NCI-H2196 treated with DMSO at 0.1 percent for 48 hours (cell line): Measurements from ENCODE around the gene LEMD2.

Experiments used
- DNase-seq: peaks from one replicate; lab custom pipeline; 2025; ENCODE audit not compliant: unreplicated experiment; lab: John Stamatoyannopoulos, UW

LEMD2 gene

DNA sequence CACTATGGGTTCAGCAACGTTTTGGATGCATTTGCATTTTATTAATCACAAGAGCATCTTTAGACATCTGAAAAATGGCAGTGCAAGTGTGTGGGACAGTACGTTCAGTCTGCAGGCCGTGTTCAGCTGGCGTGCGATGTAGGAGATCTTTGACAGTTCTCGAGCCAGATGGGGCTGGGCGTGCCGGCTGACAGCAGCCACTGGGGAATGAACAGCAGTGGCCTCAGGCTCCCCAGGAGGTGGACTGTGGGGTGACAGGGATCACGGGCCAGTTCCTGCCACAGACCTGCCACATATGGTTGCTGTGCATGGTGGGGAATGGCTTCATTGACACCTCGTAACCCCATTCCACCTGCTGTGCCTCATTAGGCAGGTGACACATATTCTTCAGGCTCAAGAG lies 31.3 kb upstream of the LEMD2 start:
- DNase-seq, result no peak

DNA sequence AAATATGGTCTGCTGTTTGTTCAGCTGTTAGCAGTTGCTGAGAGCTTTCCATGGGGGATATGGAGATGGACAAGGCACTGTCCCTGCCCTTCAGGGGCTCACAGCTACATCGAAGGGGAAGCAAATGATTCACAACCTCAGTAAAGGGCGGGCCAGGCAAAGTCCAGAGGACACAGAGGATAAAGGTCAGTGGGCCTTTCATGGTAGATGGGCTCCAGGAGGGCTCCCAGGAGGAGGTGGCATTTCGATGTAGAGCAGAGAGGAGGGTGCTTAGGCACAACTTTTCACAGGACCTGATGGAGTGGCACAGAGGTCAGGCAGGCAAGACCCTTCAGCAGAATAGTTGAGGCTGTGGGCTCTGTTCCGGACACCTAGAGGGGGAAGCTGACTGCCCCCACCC lies 30.1 kb upstream of the LEMD2 start:
- no peak for DNase-seq

DNA sequence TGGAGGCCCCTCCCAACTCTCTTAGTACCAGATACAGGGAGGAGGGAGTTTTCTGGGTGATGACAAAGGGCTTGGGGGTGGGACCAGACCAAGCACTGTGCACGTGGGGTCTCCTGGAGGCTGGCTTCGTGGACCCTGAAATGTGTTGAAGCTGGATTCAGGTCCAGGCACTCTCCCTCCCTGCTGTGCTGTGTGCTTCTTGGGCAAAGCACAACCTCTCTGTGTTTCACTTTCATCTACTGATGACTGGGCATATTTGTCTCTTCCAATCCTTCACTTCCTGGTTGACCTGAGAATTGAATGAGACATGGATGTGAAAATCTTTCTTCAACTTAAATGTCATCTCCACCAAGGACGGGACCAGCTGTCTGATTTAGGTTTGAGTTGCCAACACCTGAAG lies 29.4 kb upstream of the LEMD2 start:
- no peak for DNase-seq

DNA sequence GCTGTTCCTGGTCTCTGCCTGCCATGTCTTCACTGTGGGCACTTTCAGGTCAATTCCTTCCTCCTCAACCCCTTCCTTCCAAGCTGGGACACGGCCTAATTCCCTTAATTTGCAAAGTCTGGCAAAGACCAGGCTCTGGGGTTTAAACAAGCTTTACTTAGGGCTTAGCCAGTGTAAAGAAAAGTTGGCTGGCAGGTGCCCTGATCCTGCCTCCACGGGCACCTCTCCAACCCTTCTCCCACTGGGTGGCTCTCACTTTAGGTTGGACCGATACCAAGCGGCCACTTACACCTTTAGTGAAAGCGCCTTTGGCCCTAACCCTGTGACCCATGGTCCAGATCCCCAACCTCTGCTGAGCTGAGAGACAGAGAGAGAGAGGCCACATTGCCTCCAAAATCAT lies 28.6 kb upstream of the LEMD2 start:
- DNase-seq, result peak; percentile 24

DNA sequence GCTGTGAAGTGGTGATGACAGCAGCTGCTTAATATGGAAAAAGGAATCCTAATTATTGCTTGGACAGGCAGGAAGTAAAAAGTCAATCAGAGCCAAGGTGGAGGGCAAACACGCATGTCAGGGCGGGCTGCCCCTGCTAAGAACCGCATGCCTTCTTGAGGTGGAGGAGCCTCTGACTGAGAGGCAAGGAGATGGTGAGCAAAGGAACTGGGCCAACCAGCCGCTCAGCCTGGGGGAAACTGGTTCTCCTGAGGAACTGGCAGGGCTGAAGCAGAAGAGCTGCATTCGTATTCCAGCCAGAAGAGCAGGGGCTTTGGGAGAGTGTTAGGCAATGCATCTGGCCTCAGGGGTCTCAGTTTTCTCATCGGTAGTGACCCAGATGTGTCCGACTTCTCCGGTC lies 28.0 kb upstream of the LEMD2 start:
- no peak for DNase-seq

DNA sequence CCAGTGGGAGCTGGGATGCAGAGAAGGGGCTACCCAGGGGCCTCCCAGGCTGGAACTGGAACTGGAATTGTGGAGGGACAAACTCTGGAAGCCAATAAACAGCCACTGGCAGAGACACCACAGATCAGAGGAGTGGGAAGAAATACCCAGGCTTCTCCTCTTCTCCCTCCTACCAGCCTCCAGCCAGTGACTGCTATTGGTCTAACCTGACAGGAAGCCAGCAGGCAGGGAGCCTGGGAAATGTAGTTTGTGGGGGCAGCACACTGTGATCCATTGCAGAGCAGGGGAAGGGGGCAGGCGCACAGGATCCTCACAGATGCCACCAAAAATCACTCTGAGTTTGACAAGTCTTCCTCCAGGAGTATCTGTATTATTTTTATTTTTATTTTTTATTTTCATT lies 26.9 kb upstream of the LEMD2 start:
- DNase-seq, result peak; percentile 25

DNA sequence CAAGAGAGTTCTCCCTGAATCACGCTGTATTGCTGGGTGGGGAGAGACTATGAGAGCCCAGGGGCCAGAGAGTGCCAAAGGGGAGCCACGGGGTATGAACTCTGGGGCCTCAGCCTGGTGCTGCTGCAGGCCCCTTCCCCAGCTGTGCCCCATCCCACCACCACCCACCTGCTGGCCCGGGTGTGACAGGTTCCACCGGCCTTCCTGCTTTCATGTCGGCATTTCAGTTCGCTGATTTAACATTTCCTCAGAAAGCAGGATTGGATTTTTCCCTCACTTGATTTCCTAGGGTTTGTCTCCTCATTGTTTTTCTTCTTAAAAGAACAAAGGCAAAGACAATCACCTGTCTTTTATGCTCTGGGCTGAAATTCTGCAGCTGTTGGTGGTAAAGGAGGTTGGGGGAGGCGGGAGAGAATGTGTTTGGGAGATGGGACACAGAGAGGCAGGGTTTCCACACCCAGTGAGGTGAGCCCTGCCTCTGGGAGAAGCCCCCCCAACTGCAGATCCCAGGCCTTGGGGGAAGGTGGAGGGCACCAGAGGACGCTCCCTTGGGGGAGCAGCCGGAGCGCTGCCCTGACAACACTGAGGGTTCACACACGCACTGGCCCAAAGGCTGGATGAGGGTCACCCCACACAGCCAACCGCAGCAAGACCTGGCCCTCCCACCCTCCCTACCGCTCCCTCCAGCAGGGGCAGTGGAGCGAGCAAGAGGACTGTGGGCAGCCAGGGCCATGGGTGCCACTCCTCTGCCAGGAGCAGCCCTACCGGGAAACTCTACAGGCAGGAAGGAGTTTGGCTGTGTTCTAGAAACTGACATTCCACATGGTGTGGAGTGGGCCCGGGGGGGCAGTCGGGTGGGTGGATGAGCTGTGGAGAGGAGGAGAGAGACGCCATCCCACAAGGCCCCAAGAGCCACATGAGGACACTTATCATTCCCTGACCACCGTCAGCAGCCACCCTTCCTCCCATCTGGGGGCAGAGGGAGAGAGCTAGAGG lies 25.4 kb upstream of the LEMD2 start:
- no peak for DNase-seq

DNA sequence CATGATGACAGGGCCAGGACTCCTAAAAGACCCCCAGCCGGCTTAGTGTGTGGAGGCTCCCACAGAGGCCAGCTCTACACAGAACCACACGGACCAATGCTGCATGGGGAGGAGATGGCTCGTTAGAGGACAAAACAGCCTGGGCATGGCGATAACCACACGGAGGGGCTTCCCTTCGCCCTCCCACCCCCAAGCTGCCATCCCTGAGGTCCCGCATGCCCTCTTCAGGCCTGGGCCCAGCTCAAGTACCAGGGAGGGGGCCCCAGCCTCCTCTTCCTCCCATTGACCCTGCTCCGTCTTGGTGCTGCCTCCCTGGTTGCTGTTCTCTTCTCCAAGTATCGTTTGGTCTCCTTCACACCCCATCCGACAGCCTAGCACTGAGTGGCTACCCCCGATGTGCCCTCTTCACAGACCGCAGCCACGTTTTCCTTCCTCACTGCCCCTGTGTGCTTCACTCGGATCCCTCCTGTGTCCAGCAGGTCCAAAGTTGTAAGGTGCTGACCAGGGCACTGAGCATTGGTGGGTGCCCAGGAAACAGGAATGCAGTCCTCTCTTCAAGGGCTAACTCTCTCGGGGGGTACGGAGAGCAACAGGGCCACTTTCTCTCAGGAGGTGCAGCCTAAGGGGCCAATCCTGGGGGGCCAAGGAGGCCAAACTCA lies 24.4 kb upstream of the LEMD2 start:
- no peak for DNase-seq

DNA sequence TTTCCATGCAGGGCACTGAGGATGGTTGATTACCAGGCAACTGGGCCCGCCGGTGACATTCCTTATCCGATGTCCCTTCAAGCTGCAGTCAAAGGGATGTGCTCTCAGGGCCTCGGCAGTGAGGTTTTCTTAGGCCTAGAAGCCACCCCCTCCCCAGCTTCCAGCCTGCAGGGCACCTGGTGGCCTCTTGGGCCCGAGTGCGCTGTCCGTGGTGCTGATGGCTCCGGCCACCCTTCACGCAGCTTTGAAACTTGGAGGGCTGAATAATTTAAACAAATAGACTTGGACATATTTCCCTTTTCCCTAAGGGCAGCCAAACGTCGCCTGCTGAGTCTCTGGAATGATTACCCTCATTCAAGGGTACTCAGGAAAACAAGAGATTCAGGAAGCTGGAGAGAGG lies 23.7 kb upstream of the LEMD2 start:
- DNase-seq, result no peak

DNA sequence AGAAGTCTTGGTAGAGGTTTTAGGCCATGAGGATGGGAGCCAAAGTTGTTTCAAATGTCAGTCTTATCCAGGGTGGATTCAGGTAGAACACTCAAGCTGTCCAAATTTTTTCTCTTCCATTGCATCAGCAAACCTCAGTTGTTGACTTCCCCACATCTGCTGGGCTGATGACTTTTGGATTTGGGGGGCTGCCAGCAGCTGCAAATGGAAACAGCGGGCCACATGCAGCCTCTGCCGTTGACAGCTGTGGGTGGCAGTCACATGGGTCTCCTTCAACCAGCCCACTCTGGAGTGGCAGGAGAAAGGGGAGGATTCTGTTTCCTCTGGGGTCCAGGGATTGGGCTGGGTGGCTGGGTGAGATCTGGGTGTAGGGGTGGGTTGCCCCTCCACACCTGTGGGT lies 20.7 kb upstream of the LEMD2 start:
- no peak for DNase-seq

DNA sequence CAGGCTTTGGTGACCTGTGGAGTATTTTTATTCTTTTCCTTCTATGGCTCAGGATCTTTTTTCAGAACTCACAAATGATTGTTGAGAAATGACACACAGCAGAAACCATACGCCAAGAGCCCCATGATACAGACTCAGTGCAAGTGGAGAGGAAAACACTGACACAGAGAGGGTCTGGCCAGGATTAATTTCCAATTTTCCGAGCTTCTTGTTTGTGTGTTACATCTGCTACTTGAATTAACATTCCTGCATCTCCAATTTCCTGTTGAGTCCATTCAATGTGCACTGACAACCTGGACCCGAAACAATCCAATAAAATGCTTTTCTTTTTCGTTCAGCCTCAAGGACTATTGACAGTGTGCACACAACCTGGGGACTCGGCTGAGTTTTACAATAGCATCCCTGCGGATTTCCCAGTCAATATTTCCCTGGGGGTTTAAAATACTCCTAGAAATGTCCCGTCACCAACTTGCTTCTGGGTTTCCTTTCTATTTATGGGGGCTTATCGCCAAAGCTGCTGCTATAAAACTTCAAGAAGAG lies 19.8 kb upstream of the LEMD2 start:
- no peak for DNase-seq

DNA sequence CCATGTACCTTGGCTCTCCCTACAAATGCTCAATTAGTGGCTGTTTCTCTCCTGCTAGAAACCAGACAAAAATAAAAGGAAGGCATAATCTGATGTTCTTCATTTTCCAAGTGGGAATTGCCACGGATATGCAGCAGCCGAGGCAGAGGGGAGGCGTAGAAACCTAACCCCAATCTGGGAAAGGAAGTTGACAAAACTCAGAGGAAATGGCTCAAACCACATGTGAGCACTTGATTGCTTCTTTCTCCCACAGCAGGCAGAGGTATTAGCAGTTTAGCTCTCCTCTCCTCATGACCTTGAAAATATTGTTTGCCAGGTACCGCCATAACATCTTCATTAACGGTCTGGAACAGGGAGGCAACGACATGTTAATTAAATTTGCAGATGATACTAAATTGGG lies 18.7 kb upstream of the LEMD2 start:
- DNase-seq, result no peak

DNA sequence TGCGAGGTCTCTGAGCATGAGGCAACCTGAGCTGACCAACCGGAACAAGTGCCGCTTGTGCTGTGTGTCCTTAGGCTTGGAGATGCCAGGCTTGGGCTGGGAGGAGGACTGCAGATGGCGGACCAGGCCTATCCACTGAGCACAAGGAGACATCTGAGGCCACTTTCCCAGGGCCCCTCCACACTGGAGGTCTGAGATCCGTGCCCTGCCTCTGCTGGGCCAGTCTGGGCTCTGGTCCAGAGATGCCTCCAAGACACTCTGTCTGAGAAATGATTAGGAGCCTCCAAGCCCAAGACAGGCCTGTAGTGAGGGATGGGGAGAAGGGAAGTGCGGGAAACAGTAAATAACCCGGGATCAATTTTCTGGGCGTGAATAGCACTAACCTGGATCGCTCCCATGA lies 17.9 kb upstream of the LEMD2 start:
- DNase-seq, result no peak

DNA sequence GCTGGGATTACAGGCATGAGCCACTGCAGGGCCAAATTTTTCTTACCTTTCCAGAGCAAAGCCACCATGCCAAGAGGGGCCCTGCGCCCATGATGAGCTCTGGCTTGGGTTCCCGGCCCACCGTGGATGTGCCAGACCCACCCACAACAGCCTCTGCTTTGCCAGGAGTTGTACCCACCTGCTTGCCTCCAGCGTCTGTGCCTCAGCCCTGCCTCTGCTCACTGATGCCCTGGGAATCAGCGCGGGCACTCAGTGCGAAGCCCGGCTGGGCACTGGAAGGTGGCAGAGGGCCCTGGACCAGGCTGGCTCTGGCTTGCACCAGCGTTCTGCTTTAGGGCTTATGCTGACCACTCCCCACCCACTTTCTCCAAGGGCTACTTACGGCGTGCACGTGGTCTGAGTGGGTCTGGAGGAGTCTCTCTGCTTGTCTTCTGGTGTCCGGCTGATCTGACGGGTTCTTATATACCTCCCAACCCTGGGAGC lies 14.7 kb upstream of the LEMD2 start, which contains the start of gene MLN:
TSS of gene MLN (minus strand) at position 433 of the 483 bp plus-strand sequence. CDS start 2,840 bp downstream, outside the sequence.
- no peak for DNase-seq

DNA sequence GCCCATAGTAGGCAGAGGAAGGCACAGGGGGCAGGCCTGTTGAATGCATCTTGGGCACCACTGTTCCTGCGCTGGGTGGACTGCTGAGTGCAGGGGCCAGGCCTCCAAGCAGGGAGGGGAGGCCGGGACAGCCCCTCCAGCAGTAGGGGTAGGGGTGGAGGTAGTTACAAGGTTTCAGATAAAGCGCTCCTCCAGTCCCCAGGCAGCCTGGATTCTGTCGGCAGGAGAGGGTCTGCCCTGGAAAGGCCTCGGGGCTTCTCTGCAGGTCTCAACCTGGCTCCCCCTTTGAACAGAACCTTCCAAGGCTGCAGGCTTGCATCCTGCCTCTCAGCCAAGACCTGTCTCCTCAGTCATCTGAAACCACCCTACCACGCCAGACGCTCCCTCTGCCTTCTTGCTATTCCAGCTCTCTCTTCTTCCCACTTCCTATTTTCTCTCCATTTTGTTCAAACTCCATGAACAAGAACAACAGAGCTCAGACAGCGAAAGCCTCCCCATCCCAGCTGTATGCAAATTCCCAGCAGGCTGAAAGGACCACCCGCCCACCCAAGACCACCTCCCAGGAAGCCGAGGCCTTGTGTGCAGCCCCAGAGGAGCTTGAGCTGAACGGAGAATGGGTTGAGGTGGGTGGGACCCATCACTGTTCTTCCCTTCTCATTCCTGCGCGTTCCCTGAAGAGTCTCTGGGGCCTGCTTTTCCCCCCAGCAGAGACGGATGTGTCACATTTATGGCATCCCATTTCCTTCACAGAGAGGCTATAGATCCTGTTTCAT lies 13.4 kb upstream of the LEMD2 start:
- no peak for DNase-seq

DNA sequence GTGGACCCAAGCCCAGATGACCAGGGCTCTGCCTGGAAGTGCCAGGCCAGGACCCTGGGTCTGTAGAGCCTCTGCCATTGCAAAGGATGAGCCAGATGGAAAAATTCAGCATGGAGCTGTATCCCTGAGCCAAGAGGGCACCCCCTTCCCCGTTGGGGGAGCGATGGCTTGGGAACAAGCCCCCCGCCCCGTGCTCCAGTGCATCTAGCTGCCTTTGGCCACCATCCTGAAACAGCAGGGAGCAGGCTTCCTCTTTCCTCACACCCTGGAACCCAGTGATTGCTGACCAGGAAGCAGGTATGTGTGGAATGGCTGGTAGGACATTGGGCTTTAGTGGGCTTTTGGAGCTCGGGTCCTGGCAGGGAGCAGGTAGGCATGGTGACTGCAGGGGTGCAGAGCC lies 12.7 kb upstream of the LEMD2 start:
- no peak for DNase-seq

DNA sequence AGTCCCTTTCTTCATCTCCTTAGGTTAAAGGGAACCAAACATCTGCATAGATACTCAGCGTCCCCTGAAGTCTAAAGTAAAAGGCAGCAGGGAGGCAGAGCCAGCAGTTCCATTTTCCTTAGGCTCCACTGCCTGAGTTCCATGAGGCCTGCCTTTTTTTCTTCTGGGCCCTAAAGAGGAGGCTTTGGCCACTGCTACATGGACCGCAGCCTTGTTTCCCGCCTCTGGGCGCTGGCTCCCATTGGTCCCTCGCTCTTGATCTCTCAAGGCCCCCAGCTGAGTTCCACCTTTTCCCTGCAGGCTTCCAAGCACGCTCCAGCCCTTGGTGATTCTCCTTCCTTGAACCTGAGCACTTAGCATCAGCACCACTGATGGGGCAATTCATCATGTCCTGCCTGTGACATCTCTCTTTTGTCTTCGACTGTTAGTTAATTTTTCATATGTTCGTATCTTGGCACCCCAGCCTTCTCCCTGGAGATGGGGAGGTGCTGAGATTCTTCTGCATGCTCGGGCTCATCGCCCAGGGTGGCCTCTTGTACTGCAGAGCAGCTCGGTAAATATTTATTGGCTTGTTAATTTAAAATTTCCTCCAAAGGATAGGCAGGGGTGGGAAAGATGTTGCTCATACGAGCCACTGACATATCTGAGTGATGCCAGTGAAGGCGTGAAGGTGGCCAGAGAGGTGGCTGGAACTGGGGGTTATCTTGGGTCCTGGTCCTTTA lies 11.5 kb upstream of the LEMD2 start:
- no peak for DNase-seq

DNA sequence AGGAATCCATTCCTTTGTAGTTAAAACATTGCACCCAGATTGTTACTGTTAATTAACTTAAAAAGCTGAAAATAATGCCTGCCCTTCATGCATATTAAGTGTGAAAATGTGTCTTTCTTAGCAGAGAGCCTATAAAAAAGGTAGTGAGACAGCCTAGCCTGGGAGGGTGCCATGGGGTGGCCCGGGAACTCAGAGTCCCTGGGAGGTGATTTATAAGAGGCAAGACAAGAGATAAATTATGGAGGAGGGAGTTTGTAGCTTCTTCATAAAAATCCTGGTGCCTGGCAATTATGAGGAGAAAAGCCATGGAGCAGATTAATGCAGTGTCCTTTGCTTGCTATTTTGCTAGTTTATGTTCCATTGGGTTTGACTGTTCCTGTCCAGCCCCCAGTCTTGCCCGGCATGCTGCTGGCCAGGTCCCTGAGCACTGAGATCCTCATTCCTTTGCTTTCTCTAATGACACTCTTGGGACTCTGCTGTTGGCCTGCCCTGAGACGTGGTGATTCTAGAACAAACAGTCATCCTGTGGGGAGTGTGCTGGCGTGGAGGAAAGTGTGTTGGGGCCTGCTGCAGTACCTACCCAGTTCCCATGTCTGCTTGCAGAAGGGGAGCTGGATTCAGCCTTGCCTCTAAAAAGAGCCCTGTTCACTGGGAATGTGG lies 10.7 kb upstream of the LEMD2 start:
- DNase-seq, result no peak

DNA sequence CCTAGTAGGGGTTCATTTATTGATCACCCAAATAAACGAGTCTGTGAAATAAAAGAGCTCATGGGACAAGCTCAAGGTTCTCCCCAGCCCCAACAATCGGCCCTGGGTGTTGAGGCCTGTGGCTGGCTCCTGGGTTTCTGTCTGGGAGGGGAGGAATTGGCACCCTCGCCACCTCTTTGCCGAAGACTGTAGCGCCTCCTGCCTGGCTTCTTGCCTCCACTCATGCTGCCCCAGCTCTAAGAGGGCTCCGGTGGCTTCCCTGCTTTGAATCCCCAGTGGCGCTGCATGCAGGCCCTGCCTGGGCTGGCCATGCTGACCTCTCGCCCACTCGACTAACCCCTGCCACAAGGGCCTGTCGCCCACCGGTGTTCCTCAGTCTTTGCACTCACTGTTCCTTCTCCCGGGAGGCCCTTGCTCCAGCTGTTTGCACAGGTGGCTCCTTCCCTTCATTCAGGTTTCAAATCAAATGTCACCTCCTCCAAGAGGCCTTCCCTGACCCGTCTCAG lies 9.5 kb upstream of the LEMD2 start:
- DNase-seq, result no peak
